ENCODE results near the gene ACVR1B. TPM values are rescaled to one million over a fixed set of nuclear protein-coding genes. Genes with fewer than 3 reads are reported as not detected.

ACVR1B gene
- total and polyA plus RNA-seq, 9 of the 15 experiments (the other 6 are each of a cell fraction or from before 2014, with no cell fraction given) = 0.97 to 15.1 (median 6.8) TPM

GRCh38 chr12:51926064-51926632 lies 25.4 kb upstream of the ACVR1B start (continued):
- TF ChIP-seq, protein P1, sequence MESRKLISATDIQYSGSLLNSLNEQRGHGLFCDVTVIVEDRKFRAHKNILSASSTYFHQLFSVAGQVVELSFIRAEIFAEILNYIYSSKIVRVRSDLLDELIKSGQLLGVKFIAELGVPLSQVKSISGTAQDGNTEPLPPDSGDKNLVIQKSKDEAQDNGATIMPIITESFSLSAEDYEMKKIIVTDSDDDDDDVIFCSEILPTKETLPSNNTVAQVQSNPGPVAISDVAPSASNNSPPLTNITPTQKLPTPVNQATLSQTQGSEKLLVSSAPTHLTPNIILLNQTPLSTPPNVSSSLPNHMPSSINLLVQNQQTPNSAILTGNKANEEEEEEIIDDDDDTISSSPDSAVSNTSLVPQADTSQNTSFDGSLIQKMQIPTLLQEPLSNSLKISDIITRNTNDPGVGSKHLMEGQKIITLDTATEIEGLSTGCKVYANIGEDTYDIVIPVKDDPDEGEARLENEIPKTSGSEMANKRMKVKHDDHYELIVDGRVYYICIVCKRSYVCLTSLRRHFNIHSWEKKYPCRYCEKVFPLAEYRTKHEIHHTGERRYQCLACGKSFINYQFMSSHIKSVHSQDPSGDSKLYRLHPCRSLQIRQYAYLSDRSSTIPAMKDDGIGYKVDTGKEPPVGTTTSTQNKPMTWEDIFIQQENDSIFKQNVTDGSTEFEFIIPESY (CRISPR knock-in tag; IDR thresholded peaks at IDR 0.05) = no peak
- TF ChIP-seq CREM (IDR thresholded peaks at IDR 0.05; ENCODE audit: low read depth) (peak; percentile 86), TEAD2 (tag; IDR thresholded peaks at IDR 0.05) (peak; percentile 15; the same call in 1 of the 2 replicates), SMARCC2 (IDR thresholded peaks at IDR 0.05; ENCODE audit: low read depth) (0 out of 2 replicates have a peak, but pooled peaks have one; percentile 54), TBL1XR1 (IDR thresholded peaks at IDR 0.05; ENCODE audit: low read length in 2 of 2) (peak in 1 of 2 experiments; percentile 48; a peak in 1 of 4 replicates), TFE3 (CRISPR knock-in tag; IDR thresholded peaks at IDR 0.05) (no peak), SMAD4 (CRISPR knock-in tag; conservative IDR thresholded peaks at IDR 0.05) (peak; percentile 80), ZNF778 (CRISPR knock-in tag; IDR thresholded peaks at IDR 0.05) (no peak), SUPT5H (IDR thresholded peaks at IDR 0.05) (0 out of 2 replicates have a peak, but pooled peaks have one; percentile 41), ZNF583 (CRISPR knock-in tag; IDR thresholded peaks at IDR 0.05) (peak; percentile 26; the same call in 1 of the 2 replicates), HNRNPL (IDR thresholded peaks at IDR 0.05; ENCODE audit: low read depth, low read length) (no peak), PCBP1 (IDR thresholded peaks at IDR 0.05; ENCODE audit: low read depth, low read length, poor library complexity, severe bottlenecking) (no peak), NELFE (IDR thresholded peaks at IDR 0.05; ENCODE audit: insufficient read depth, insufficient read length) (no peak), BACH1 (tag; IDR thresholded peaks at IDR 0.05) (peak; percentile 64; the same call in 1 of the 2 replicates), HINFP (tag; conservative IDR thresholded peaks at IDR 0.05; ENCODE audit: low read depth) (no peak), SRSF1 (IDR thresholded peaks at IDR 0.05; ENCODE audit: low read depth, low read length) (no peak), CCNT2 (IDR thresholded peaks at IDR 0.05; ENCODE audit: borderline replicate concordance, extremely low read depth, insufficient read length, low read depth, low read length) (peak; percentile 40), ZSCAN29 (IDR thresholded peaks at IDR 0.05) (no peak), IFI16 (CRISPR knock-in tag; IDR thresholded peaks at IDR 0.05) (no peak), PRMT5 (CRISPR knock-in tag; IDR thresholded peaks at IDR 0.05) (no peak)
- TF ChIP-seq, protein P2, sequence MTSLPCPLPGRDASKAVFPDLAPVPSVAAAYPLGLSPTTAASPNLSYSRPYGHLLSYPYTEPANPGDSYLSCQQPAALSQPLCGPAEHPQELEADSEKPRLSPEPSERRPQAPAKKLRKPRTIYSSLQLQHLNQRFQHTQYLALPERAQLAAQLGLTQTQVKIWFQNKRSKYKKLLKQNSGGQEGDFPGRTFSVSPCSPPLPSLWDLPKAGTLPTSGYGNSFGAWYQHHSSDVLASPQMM (CRISPR knock-in tag; IDR thresholded peaks at IDR 0.05) = no peak
- TF ChIP-seq, protein P3, sequence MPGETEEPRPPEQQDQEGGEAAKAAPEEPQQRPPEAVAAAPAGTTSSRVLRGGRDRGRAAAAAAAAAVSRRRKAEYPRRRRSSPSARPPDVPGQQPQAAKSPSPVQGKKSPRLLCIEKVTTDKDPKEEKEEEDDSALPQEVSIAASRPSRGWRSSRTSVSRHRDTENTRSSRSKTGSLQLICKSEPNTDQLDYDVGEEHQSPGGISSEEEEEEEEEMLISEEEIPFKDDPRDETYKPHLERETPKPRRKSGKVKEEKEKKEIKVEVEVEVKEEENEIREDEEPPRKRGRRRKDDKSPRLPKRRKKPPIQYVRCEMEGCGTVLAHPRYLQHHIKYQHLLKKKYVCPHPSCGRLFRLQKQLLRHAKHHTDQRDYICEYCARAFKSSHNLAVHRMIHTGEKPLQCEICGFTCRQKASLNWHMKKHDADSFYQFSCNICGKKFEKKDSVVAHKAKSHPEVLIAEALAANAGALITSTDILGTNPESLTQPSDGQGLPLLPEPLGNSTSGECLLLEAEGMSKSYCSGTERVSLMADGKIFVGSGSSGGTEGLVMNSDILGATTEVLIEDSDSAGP (CRISPR knock-in tag; IDR thresholded peaks at IDR 0.05) = no peak
